GM23338 (cell line): ENCODE measurements around the gene POLR2A. TPM values are rescaled to one million over a fixed set of nuclear protein-coding genes. Genes with fewer than 3 reads are reported as not detected.

Source experiments
- ATAC-seq: fragments of 200-7000 bp; cut with Tn5 transposase; 3 replicates; pipeline ENCODE4 v1.9.1; 2020
- DNase-seq: peaks from one replicate; pipeline ENCODE4 v3.0.0-alpha.2; 2015; ENCODE audit warnings: low spot score
- H2AFZ ChIP-seq: fragments of 200-600 bp; sonication (generic); 2 replicates; pipeline ENCODE4 v1.8.0; 2016; ENCODE audit warnings: antibody characterized with exemption, mild to moderate bottlenecking, moderate library complexity
- H3F3A ChIP-seq: fragments of 200-600 bp; sonication (generic); replicated peaks from 2 replicates; pipeline ENCODE4 v1.8.0; 2017; ENCODE audit warnings: antibody characterized with exemption, mixed run types, low read depth
- H3K27ac ChIP-seq: fragments of 200-600 bp; sonication (generic); 2 replicates; pipeline ENCODE4 v1.6.1; 2016; ENCODE audit warnings: low read depth
- H3K27me3 ChIP-seq: fragments of 200-600 bp; sonication (generic); 2 replicates; pipeline ENCODE4 v1.8.0; 2016; ENCODE audit warnings: mild to moderate bottlenecking, mixed run types, moderate library complexity; ENCODE audit not compliant: insufficient read depth
- H3K36me3 ChIP-seq: fragments of 200-600 bp; sonication (generic); 2 replicates; pipeline ENCODE4 v1.8.0; 2016; ENCODE audit warnings: mild to moderate bottlenecking; ENCODE audit not compliant: insufficient read depth
- H3K4me1 ChIP-seq: fragments of 200-600 bp; sonication (generic); 2 replicates; pipeline ENCODE4 v1.8.0; 2016; ENCODE audit warnings: mild to moderate bottlenecking, moderate library complexity; ENCODE audit not compliant: insufficient read depth
- H3K4me2 ChIP-seq: fragments of 200-600 bp; sonication (generic); 2 replicates; pipeline ENCODE4 v1.7.1; 2017; ENCODE audit warnings: mixed run types
- H3K4me3 ChIP-seq: fragments of 200-600 bp; sonication (generic); 2 replicates; pipeline ENCODE4 v1.6.1; 2016; ENCODE audit warnings: mixed run types
- H3K79me2 ChIP-seq: fragments of 200-600 bp; sonication (generic); replicated peaks from 2 replicates; pipeline ENCODE4 v1.8.0; 2017; ENCODE audit warnings: mild to moderate bottlenecking; ENCODE audit not compliant: insufficient read depth
- H3K9me2 ChIP-seq: fragments of 200-600 bp; sonication (generic); 2 replicates; pipeline ENCODE4 v1.8.0; 2017; ENCODE audit not compliant: insufficient read depth
- H4K20me1 ChIP-seq: fragments of 200-600 bp; sonication (generic); replicated peaks from 2 replicates; pipeline ENCODE4 v1.8.0; 2017; ENCODE audit warnings: mild to moderate bottlenecking; ENCODE audit not compliant: insufficient read depth
- H3K27ac Mint-ChIP-seq: 2 replicates; pipeline ENCODE4 v1.8.0; 2020; ENCODE audit warnings: inconsistent platforms, mild to moderate bottlenecking, moderate library complexity, mixed read lengths
- H3K27me3 Mint-ChIP-seq: 3 replicates; pipeline ENCODE4 v1.8.0; 2022; ENCODE audit warnings: low read depth, mild to moderate bottlenecking, moderate library complexity, mixed read lengths, inconsistent platforms; ENCODE audit not compliant: insufficient read depth, poor library complexity
- H3K36me3 Mint-ChIP-seq: 3 replicates; pipeline ENCODE4 v1.8.0; 2021; ENCODE audit warnings: low read depth, mild to moderate bottlenecking, inconsistent platforms, moderate library complexity, mixed read lengths
- H3K4me1 Mint-ChIP-seq: 3 replicates; pipeline ENCODE4 v1.8.0; 2020; ENCODE audit warnings: mild to moderate bottlenecking, inconsistent platforms, mixed read lengths
- H3K4me3 Mint-ChIP-seq: 3 replicates; pipeline ENCODE4 v1.8.0; 2021; ENCODE audit warnings: moderate library complexity, mild to moderate bottlenecking, inconsistent platforms, mixed read lengths
- H3K9me3 Mint-ChIP-seq: 3 replicates; pipeline ENCODE4 v1.8.0; 2020; ENCODE audit warnings: moderate library complexity, mild to moderate bottlenecking, inconsistent platforms, mixed read lengths
- CREB1 ChIP-seq: fragments of 250-450 bp; sonication (Bioruptor Pico); IDR thresholded peaks from 2 replicates; pipeline ENCODE4 v1.5.0; 2020; ENCODE audit warnings: low read depth, mild to moderate bottlenecking, moderate library complexity
- CTCF ChIP-seq, 2 experiments: fragments of 200-600 bp in 1 of 2; sonication (generic) in 1 of 2; conservative IDR thresholded peaks; 2 replicates each; pipeline versions ENCODE4 v1.5.1 to v1.6.1; 2016 to 2017; ENCODE audit warnings: antibody characterized with exemption in 2 of 2, low read depth in 2 of 2, mild to moderate bottlenecking in 2 of 2, moderate library complexity in 1 of 2
- EZH2phosphoT487 ChIP-seq: fragments of 200-600 bp; sonication (generic); IDR thresholded peaks from one replicate; pipeline ENCODE4 v1.8.1; 2018; ENCODE audit warnings: antibody characterized with exemption; ENCODE audit not compliant: unreplicated experiment
- REST ChIP-seq: IDR thresholded peaks from one replicate; pipeline ENCODE4 v1.6.1; 2018; ENCODE audit warnings: antibody characterized with exemption; ENCODE audit not compliant: unreplicated experiment
- ZNF114 ChIP-seq: fragments of 250-450 bp; sonication (Bioruptor Pico); IDR thresholded peaks from 2 replicates; pipeline ENCODE4 v1.5.0; 2020; ENCODE audit warnings: mild to moderate bottlenecking, moderate library complexity
- ZNF331 ChIP-seq: fragments of 250-450 bp; sonication (Bioruptor Pico); IDR thresholded peaks from 2 replicates; pipeline ENCODE4 v1.5.0; 2020; ENCODE audit warnings: low read depth, mild to moderate bottlenecking, moderate library complexity
- ZNF462 ChIP-seq: fragments of 250-450 bp; sonication (Bioruptor Pico); IDR thresholded peaks from 2 replicates; pipeline ENCODE4 v1.5.0; 2020; ENCODE audit warnings: mild to moderate bottlenecking, moderate library complexity
- polyA plus RNA-seq: library from polyadenylated mRNA; unstranded; fragments of >200 nt; fragmentation: Nextera tagmentation; extraction: Ambion mirVana; gene quantifications from 2 replicates; pipeline ENCODE4 v1.2.1, GENCODE V29; 2016
- total RNA-seq: library from RNA; depleted of rRNA; stranded (reverse); fragments of >200 nt; shearing (Covaris generic); gene quantifications from 2 replicates; pipeline ENCODE4 v1.2.3, GENCODE V29; 2014
- TF ChIP-seq, protein P1 (sequence below): IDR thresholded peaks from 2 replicates; pipeline ENCODE4 v1.6.1; 2016; ENCODE audit warnings: antibody characterized with exemption

Gene POLR2A
- total and polyA plus RNA-seq, 2 experiments from 2014 or later: 56.8 to 151 TPM

DNA sequence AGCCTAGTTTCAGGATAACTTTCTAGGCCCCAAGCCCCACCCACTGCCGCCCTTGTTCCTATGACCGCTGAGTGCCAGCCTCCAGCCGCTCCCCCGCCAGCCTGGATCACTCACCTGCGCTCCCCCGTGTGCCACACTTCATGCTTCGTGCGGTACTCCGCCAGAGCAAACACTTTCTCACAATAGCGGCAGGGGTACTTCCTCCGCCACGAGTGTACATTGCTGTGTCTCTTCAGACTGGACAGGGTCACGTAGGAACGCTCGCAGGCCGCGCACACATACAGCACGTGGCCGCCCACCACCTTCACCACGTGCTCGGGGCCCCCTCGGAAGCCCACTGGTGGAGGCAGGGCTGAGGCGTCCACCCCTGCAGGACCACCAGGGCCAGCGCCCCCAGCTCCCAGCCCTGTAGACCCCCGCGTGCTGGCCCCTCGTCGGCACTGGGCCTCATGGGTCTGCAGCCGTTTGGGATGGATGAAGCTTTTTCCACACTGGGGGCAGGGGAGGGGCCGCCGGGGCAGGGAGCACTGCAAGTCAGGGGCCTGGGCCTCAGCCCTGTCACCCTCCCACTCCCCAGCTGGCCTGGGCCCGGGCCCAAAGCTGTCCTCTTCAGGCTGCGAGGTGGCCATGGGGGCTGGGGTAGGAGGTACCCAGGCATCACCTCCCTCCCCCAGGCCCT lies 18.4 kb upstream of the POLR2A start (continued):
- TF ChIP-seq REST: no peak
- TF ChIP-seq EZH2phosphoT487: no peak

GRCh38 chr17:7466318-7466638 lies 17.9 kb upstream of the POLR2A start:
- Histone ChIP-seq H3K9me2 (no peaks in the 10 kb centered on the region), H4K20me1 (no peaks in the 10 kb centered on the region), H3K27me3 (no peaks in the 10 kb centered on the region), H3K4me1 (peaks cover 8% of the 10 kb centered on the region; the same call in 1 of the 2 replicates), H3K4me3 (no peak overlapping the region), H3F3A (no peaks in the 10 kb centered on the region), H3K79me2 (0 out of 2 replicates have a peak, but pooled peaks cover 10% of the 10 kb centered on the region), H2AFZ (no peak overlapping the region), H3K27ac (no peak overlapping the region), H3K36me3 (no peaks in the 10 kb centered on the region), H3K4me2 (no peak overlapping the region)
- peaks cover 11% of the 10 kb centered on the region for H3K27me3 Mint-ChIP-seq
- no peak overlapping the region for H3K4me3 Mint-ChIP-seq
- H3K9me3 Mint-ChIP-seq: no peaks in the 10 kb centered on the region
- H3K27ac Mint-ChIP-seq: no peak overlapping the region
- DNase-seq (no peak), ATAC-seq (no peak)
- H3K4me1 Mint-ChIP-seq: peaks cover 11% of the 10 kb centered on the region
- TF ChIP-seq ZNF462 (CRISPR knock-in tag) (no peak), CTCF (conservative IDR thresholded peaks at IDR 0.05; ENCODE audit: low read depth in 2 of 2) (no peak), ZNF114 (CRISPR knock-in tag) (no peak), CREB1 (CRISPR knock-in tag) (no peak), ZNF331 (CRISPR knock-in tag) (no peak)
- TF ChIP-seq, protein P1, sequence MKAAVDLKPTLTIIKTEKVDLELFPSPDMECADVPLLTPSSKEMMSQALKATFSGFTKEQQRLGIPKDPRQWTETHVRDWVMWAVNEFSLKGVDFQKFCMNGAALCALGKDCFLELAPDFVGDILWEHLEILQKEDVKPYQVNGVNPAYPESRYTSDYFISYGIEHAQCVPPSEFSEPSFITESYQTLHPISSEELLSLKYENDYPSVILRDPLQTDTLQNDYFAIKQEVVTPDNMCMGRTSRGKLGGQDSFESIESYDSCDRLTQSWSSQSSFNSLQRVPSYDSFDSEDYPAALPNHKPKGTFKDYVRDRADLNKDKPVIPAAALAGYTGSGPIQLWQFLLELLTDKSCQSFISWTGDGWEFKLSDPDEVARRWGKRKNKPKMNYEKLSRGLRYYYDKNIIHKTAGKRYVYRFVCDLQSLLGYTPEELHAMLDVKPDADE: no peak
- H3K36me3 Mint-ChIP-seq: peaks cover 8% of the 10 kb centered on the region
